Suppressor macrophage treated with lipopolysaccharide for 4 hours (primary cell): ENCODE measurements around the gene ANKRD16.
"Not testable (repeated sequence)": the region's sequence is repeated elsewhere in the genome, so short reads cannot be mapped to it uniquely, and the experiment has no call there.

ENCODE experiments used
- DNase-seq: peaks from one replicate; pipeline ENCODE4 v3.0.0-alpha.2; 2020

ANKRD16 gene

DNA sequence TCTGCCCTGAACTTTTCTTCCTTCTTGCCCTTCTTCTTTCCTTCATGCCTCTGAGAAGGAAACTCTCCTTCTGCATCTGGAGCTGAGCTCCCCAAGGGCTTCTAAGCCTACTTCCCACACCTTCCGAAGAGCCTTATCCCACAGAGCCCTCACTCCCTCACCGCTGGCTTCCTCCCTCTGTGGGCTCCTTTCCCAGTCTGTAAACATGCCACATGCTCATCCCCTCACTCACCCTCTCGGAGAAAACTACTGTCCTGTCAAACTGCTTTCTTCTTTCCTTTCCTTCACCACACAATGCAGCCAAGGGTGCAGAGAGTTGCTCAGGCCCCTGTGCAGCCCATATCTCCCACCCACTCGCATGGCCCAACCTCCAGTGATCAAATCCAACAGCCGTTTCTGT lies 18.1 kb downstream of the ANKRD16 start:
- no peak for DNase-seq

DNA sequence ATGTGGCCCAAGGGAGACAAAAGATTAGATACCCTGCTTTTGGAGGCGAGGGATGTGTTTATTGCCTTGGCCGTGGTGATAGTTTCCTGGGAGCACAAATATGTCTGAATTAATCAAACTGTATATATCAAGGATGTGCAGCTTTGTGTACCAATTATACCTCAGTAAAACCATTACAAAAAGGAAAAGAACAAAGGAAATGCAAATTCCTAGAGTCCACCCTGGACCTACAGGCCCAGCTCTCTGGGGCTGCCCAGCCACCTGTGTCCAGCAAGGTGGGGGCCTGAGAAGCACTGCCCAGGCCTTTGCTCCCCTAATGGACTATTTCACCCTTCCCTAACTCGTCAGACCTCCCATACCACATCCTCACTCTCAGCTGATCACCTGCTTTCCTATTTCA lies 20.5 kb downstream of the ANKRD16 start:
- DNase-seq: no peak

DNA sequence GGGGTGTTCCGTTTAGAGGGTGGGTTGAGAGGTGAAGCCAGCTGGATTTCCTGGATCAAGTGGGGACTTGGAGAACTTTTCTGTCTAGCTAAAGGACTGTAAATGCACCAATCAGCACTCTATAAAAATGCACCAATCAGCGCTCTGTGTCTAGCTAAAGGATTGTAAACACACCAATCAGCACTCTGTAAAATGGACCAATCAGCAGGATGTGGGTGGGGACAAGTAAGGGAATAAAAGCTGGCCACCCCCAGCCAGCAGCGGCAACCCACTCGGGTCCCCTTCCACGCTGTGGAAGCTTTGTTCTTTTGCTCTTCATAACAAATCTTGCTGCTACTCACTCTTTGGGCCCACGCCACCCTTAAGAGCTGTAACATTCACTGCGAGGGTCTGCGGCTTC lies 21.3 kb downstream of the ANKRD16 start:
- DNase-seq: not testable (repeated sequence)

DNA sequence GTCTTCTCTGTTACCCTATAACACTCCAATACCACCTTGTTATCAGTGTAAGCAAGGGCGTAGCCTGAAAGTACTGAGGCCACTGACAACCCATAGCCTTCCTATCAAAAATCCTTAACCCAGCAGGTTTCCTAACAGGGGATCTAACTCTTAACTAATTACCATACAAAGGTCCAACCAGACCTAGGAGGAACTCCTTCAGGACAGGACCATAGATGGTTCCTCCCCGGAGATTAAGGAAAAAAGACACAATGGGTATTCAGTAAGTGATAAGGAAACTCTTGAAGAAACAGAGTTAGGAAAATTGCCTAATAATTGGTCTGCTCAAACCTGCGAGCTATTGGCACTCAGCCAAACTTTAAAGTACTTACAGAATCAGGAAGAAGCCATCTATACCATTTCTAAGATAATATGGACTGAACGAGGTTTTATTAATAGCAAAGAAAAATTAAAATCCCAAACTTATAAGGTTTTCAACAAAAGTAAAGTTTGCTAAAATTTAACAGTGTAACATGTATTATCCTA lies 22.5 kb downstream of the ANKRD16 start:
- DNase-seq: peak; percentile 30

DNA sequence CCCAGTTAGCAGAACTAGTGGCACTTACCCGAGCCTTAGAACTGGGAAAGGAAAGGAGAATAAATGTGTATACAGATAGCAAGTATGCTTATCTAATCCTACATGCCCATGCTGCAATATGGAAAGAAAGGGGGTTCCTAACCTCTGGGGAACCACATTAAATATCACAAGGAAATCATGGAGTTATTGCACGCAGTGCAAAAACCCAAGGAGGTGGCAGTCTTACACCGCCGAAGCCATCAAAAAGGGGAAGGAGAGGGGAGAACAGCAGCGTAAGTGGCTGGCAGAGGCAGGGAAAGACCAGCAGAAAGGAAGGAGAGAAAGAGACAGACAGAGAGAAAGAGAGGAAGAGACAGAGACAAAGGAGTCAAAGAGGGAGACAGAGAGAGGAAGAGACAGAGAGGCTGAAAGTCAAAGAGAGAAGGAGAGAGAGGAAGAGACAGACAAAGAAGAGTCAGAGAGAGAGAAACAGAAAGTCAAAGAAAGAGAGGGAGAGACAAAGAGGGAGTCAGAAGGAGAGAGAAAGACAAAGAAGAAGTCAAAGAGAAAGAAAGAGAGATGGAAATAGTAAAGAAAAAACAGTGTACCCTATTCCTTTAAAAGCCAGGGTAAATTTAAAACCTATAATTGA lies 23.1 kb downstream of the ANKRD16 start:
- peak; percentile 29 for DNase-seq

DNA sequence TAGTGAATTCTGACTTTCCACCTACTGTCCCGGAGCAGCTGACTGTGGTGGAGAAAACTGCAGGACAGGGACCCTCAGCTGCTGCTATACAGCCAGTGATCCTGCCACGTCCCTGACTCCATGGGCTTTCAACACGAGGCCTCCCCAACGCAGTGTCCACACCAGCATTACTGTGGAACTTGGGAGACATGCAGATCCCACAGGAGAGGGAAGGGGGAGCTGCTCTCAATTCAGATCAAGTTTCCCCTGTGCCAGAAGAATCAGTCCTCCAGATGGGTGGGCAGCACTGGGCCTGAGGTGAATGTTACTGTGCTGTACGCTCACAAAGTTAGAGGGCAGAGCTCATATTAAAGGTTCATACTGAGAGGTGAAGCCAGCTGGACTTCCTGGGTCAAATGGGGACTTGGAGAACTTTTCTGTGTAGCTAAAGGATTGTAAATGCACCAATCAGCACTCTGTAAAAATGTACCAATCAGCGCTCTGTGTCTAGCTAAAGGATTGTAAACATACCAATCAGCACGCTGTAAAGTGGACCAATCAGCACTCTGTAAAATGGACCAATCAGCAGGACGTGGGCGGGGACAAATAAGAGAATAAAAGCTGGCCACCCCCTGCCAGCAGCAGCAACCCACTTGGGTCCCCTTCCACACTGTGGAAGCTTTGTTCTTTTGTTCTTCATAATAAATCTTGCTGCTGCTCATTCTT lies 26.6 kb downstream of the ANKRD16 start:
- DNase-seq: not testable (repeated sequence)

DNA sequence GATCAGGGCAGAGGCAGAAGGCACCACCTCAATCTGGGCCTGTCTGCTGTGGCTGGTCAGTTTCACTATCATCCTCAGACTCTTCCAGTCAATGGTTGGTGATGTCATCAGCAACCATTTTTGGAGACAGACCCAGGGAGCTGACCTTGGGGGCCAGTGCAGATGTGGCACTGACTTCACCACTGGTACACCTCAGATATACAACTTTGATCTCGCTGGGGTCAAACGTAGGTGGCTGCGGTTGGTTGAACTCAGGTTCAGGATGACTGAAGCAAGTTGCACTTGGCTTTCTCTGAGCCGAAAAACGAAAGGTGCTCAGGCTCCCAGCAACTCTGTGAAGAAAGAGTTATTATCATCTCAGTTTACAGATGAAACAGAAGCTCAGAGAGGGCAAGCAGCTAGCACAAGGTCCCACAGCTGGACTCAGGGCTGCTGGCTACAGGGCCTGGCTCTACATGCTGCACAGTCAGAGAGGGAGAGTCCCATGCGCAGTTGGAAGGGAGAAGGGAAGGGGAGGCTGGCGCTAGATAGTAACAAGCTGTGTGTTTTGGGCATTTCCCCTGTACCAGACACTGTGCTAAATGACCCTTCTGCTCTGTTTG lies 27.2 kb downstream of the ANKRD16 start:
- DNase-seq: peak; percentile 55

DNA sequence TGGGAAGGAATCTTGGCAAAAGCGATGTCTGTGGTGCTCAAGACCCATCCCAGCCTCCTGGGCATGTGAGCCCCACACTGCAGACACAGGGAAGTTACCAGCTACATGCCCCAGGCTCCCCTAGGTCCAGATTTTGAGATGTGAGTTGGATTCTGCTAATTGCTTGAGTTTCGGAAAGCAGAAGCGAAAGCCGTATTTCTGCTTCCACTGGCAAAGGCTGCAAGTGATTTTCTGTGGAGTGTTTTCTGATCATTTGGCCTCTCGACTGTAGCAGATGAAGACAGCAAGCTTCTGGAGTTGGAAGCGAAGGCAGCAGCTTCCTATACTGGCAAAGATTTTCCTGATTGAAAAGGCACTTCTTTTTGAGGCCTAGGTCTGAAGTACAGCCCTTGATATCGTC lies 29.6 kb downstream of the ANKRD16 start:
- DNase-seq: peak; percentile 47

DNA sequence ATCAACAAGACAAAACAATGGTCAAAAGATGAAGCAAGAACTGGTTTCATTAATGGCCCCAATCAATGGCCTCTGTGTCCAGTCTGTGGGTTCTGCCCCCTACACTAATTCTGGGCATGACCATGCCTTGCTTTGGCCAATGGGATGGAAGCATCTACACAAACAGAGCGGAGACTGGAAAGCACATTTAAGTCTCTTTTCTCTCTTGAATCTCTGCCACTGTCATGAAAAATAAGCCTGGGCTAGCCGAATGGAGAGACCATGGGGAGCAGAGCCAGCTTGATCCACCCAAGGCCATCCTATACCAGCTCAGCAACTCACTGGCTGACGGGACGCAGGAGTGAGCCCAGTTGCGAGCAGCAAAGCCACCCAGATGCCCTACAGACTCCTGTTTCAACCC lies 30.9 kb downstream of the ANKRD16 start:
- no peak for DNase-seq

DNA sequence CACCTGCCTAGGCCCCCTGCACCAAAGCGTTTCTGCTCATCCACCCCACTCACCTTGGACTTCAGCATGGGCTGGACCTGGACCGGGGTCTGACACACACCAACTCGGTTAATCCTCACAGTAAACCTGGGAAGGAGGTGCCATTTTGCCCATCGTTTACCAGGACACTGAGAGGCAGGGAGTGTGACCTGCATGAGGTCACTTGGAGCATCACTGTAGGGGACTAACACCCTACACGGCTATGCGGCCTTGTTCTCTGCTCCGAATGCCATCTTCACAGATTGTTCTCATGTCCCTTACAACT lies 33.0 kb downstream of the ANKRD16 start:
- DNase-seq: no peak

DNA sequence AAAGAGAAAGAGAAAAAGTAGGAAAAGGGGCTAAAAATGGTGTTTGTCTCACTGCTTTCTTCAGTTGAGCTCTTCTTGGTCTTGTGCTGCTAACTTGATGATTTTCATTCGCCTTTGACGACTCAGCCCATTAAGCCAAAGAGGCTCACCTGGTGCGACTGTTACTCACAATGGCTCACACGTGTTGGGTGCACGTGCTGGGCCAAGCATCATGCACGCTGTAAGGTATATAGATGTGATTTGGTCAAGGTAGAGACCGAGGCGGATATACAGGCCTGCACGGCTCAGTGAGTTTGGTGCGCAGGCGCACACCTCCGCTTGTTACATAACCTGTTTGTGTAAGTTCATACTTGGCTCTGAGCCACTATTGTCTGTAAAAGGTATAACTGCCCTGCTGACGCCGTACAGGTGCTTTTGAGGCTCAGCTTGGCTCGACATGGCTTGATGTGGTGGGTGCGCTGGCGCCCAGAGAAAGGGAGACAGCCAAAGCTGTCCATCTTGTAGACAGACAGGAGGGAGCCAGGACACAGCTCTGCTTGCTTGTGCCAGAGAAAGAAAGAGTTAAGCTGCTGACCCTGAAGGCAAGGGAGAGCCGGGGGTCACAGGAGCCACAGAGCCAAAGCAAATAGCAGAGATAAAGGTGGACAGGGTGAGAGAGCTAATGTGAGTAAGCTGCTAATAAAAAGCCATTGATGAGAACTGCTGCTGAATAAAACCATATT lies 33.6 kb downstream of the ANKRD16 start:
- no peak for DNase-seq

DNA sequence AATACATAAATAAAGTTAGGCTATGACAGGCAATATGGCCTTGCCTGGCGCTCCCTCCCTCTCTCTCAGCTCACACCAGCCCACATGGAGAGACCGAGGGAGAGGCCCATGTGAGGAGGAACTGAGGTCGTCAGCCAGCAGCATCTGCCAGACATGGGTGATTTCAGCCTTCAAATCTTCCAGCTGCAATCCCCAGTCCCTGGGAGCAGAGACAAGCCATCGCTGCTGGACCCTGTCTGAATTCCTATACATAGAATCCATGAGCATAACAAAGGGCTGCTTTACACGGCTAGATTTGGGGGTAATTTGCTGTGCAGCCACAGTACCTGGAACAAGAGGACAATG lies 35.6 kb downstream of the ANKRD16 start:
- peak; percentile 21 for DNase-seq

DNA sequence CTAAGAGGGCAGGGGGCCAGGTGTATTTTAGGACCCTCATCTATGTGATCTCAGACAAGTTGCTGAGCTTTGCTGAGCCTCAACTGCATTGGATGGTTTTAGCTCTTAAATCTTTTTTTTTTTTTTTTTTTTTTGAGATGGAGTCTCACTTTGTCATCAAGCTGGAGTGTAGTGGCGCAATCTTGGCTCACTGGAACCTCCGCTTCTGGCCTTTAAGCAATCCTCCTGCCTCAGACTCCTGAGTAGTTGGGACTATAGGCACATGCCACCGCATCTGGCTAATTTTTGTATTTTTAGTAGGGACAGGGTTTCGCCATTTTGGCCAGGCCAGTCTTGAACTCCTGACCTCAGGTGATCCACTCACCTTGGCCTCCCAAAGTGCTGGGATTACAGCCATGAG lies 43.0 kb downstream of the ANKRD16 start:
- DNase-seq: peak; percentile 49

DNA sequence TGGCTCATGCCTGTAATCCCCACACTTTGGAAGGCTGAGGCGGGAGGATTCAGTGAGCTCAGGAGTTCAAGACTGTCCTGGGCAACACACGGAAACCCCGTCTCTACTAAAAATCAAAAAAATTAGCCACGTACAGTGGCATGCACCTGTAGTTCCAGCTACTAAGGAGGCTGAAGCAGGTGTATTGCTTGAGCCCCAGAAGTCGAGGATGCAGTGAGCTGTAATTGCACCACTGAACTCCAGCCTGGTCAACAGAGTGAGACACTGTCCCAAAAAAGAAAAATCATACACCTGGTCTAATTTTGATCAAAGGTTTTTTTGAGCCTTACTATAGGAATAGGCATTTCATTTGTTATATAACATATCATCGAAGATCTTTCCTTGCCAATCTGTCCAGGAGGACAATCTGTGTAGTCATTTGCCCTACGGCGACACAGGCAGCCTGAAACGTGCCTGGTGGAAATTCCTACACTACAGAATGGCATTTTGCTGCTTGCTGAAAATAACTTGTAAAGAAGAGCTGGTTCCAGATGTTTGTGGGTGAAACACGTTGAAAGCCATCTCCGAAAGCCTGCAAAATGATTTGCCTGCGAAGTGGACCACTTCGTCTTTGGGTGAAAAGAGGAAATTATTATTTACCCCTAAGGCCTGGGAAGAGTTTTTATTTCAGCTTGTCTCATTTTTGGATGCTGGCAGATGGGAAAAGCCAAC lies 45.2 kb downstream of the ANKRD16 start:
- no peak for DNase-seq

DNA sequence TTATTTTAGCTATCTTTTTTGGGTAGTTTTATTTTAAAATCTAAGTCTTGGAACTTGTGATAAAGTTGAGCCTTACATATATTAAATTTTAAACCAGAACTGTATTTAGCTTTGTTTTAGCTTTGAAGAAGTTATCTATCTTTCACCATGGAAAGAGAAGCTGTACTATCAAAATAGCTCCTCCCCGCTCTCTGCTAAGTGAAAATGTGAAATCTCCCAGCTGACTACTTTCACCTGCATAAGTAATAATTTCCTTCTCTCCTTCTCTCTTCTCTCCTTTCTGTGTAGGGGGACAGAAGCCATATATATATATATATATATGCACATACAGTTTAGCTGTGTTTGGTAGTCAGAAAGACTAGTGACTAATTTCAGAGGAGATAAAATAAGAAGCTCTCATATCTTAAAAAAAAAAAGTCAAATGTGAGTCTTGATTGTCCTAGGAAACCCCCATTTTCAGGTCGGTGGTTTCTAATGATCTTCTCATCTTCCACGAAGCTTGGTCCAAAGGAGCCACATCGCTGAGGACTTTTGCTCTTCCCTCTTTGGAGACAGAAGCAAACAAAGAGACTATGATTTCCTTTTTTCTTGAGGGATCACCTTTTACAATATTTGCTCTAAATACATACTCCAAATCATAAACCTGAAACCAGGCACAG lies 45.9 kb downstream of the ANKRD16 start:
- DNase-seq: no peak

DNA sequence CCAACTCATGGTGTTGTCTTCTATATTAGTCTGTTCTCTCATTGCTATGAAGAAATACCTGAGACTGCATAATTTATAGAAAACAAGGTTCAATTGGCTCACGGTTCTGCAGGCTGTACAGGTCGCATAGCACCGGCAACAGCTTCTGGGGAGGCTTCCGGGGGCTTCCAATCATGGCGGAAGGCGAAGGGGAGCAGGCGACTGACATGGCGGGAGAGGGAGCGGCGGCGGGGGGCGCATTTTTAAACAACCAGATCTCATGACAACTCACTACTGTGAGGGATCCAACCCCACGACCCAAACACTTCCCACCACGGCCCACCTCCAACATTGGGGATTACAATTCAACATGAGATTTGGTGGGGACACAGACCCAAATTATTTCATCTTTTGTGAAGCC lies 47.7 kb downstream of the ANKRD16 start:
- no peak for DNase-seq

DNA sequence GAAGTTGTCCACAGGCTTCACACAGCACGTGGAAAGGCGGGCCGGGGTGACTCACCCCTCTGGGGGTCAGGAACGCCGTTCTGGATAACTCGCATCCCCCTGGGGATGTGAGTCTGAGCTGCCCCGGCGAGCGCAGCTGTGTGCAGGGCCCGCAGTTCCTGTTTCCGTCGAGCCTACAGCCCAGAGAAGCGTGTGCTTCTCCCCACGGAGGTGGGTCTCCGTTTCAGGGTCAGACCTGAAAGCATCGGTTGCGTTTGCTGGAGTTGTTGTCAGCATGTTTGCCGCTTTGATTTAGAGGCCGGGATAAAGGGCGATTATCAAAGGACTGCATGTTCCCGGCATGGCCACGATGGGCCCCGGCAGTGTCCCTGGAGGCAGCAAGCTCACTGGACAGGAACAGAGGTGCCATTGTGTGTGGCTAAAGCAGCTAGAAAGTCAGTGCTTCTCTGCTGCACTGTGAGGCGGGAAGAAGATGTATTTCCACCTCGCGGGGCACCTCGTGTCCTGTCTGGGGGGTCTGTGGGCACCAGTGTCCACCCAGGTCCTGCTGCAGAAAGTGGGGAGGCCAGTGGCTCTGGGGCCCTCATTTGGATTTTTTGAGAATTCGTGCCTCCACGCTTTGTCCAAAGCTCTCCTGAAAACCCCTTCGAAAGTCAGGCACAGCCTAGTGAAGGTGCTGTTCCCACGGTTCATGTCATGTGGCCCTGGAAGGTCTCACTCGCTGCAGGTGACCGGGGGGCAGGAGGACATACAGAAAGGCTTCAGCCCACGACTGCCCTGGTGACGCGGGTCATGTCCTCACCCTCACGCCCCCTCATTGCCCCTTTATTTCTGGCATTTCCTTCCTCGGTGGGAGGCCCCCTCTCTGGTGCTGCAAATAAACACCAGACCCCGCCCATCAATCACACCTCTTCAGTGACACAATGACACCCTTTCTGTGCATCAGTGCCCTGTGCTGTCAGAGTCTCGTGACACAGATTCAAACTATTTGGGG lies 49.1 kb downstream of the ANKRD16 start:
- peak; percentile 22 for DNase-seq

DNA sequence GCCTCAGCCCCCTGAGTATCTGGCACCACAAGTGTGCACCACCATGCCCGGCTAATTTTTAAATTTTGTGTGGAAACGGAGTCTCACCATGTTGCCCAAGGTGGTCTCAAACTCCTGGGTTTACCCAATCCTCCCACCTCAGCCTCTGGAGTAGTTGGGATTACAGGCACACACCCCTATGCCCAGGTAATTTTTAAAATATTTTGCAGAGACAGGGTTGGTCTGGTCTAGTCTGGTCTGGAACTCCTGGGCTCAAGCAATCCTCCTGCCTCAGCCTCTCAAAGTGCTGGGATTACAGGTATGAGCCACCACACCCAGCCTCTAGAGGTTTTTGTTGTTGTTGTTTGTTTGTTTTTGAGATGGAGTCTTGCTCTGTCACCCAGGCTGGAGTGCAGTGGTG lies 53.5 kb downstream of the ANKRD16 start:
- not testable (repeated sequence) for DNase-seq

DNA sequence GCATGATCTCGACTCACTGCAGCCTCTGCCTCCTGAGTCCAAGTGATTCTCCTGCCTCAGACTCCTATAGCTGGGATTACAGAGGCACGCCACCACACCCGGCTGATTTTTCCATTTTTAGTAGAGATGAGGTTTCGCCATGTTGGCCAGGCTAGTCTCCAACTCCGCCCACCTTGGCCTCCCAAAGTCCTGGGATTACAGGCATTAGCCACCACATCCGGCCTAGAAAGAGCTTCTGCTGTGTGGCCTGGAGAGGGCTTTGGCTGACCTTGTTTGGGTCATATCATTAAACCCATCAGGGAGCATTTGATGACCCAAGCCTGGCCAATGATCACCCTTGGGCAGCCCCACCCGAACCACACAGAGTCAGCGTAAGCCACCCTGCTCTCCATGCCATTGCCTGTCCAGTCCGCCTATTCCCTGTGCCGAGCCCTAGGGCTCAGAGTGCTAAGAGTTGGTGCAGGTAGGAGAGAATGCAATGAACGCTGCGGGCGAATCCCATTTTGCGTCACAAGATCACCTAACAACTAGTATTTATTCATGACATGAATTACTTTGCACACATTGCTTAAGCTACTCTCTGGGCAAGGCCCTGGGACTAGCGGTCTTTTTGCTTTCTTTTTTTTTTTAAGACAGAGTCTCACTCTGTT lies 54.1 kb downstream of the ANKRD16 start:
- DNase-seq: no peak

DNA sequence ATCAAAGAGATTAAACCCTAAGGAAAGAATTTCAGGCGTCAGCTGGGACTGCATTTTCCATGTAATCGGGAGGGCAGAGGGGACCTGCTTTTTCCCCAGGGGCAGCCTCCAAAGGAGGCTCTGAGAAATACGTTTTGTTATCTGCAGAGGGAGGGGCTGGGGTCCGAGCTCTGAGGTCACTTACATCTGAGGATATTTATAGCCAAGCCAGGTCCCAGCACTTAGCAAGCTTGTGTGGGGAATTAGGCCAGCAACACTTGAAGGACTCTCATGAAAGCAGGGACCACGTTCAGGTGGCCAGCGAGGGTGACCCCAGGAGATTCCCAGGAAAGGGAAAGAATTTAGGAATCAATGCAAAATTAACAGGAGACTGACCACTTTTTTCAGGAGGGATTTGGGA lies 55.9 kb downstream of the ANKRD16 start:
- DNase-seq: no peak

DNA sequence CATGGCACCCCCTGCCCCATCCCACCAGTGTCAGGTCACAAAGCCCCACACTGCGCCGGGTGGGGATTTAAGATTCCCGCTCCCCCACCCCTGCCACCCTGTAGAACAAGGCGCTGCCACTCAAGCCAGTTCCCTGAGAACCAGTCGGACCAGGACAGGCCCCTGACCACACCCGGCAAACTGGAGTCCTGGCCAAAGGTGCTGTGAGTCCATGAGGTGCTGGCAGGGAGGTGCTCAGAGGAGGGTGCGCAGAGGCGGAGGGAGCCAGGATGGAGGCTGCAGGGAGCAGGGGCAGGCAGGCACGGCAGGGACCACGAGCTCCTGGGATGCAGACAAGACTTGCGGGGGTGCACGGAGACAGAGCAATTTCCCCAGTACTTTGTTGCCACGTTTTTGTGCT lies 56.7 kb downstream of the ANKRD16 start:
- no peak for DNase-seq
